Measurements from ENCODE around the gene KLHL14. TPM values are rescaled to one million over a fixed set of nuclear protein-coding genes. Genes with fewer than 3 reads are reported as not detected.

Gene KLHL14
- total and polyA plus RNA-seq, 2 of the 13 experiments (the other 11 are each of a cell fraction or from before 2014, with no cell fraction given), result 16.0 to 41.8 TPM

- TF ChIP-seq ZFP1 (CRISPR knock-in tag; IDR thresholded peaks at IDR 0.05) (no peak), ZNF33A (CRISPR knock-in tag; IDR thresholded peaks at IDR 0.05; ENCODE audit: borderline replicate concordance) (no peak), GTF3A (CRISPR knock-in tag; conservative IDR thresholded peaks at IDR 0.05) (no peak), FIP1L1 (IDR thresholded peaks at IDR 0.05; ENCODE audit: borderline replicate concordance, insufficient read depth, low read depth, low read length) (no peak), ATF4 (CRISPR knock-in tag; IDR thresholded peaks at IDR 0.05) (no peak), ZNF703 (CRISPR knock-in tag; IDR thresholded peaks at IDR 0.05; ENCODE audit: borderline replicate concordance) (no peak; the same call in 1 of the 2 replicates), ARID5B (CRISPR knock-in tag; IDR thresholded peaks at IDR 0.05) (0 out of 2 replicates have a peak, but pooled peaks have one; percentile 16), SP5 (CRISPR knock-in tag; IDR thresholded peaks at IDR 0.05; ENCODE audit: borderline replicate concordance, low read depth) (no peak), BCL6 (CRISPR knock-in tag; IDR thresholded peaks at IDR 0.05) (peak; percentile 50), ZNF253 (CRISPR knock-in tag; IDR thresholded peaks at IDR 0.05; ENCODE audit: borderline replicate concordance) (no peak), TRAFD1 (CRISPR knock-in tag; IDR thresholded peaks at IDR 0.05; ENCODE audit: borderline replicate concordance) (no peak), CENPT (CRISPR knock-in tag; IDR thresholded peaks at IDR 0.05; ENCODE audit: low read depth) (no peak), ZNF530 (CRISPR knock-in tag; IDR thresholded peaks at IDR 0.05; ENCODE audit: low read depth) (no peak), YEATS2 (CRISPR knock-in tag; IDR thresholded peaks at IDR 0.05; ENCODE audit: borderline replicate concordance) (no peak), MAF1 (CRISPR knock-in tag; IDR thresholded peaks at IDR 0.05; ENCODE audit: borderline replicate concordance) (no peak; the same call in 1 of the 2 replicates), NCOA1 (CRISPR knock-in tag; IDR thresholded peaks at IDR 0.05) (0 out of 2 replicates have a peak, but pooled peaks have one; percentile 47), IRF1 (CRISPR knock-in tag; IDR thresholded peaks at IDR 0.05; ENCODE audit: low read depth) (no peak), NKX3-1 (CRISPR knock-in tag; IDR thresholded peaks at IDR 0.05) (peak; percentile 57; the same call in 1 of the 2 replicates), ZMAT5 (CRISPR knock-in tag; IDR thresholded peaks at IDR 0.05; ENCODE audit: borderline replicate concordance, low read depth) (no peak), TP53 (CRISPR knock-in tag; conservative IDR thresholded peaks at IDR 0.05) (no peak), SIX4 (CRISPR knock-in tag; IDR thresholded peaks at IDR 0.05) (no peak), TEAD2 (CRISPR knock-in tag; IDR thresholded peaks at IDR 0.05) (no peak), KAT2B (IDR thresholded peaks at IDR 0.05; ENCODE audit: borderline replicate concordance, low read depth, low read length) (no peak)
Observed at GRCh38 chr18:32770054-32770665, 2.7 kb downstream of the KLHL14 start (continued).

Measured in HepG2 (cell line).